HL-60/S4 treated with retinoic acid at 250 ng/mL for 4 days and 3 days (cell line): ENCODE measurements around the gene SFXN1.
"Not testable (repeated sequence)": the region's sequence is repeated elsewhere in the genome, so short reads cannot be mapped to it uniquely, and the experiment has no call there.

Experiments used
- in situ Hi-C: fragments of 300-500 bp; cut with MboI; formaldehyde crosslinking; loops from 2 replicates; pipeline ENCODE4 v1.7.0; 2022; ENCODE audit warnings: low sequenced_read_pairs

The SFXN1 gene

GRCh38 chr5:175493260-175493659, 14.9 kb downstream of the SFXN1 start:
- in situ Hi-C loops: no loop called here

- in situ Hi-C loops: no loop called here
Observed at GRCh38 chr5:175493726-175494125, 15.4 kb downstream of the SFXN1 start.

DNA sequence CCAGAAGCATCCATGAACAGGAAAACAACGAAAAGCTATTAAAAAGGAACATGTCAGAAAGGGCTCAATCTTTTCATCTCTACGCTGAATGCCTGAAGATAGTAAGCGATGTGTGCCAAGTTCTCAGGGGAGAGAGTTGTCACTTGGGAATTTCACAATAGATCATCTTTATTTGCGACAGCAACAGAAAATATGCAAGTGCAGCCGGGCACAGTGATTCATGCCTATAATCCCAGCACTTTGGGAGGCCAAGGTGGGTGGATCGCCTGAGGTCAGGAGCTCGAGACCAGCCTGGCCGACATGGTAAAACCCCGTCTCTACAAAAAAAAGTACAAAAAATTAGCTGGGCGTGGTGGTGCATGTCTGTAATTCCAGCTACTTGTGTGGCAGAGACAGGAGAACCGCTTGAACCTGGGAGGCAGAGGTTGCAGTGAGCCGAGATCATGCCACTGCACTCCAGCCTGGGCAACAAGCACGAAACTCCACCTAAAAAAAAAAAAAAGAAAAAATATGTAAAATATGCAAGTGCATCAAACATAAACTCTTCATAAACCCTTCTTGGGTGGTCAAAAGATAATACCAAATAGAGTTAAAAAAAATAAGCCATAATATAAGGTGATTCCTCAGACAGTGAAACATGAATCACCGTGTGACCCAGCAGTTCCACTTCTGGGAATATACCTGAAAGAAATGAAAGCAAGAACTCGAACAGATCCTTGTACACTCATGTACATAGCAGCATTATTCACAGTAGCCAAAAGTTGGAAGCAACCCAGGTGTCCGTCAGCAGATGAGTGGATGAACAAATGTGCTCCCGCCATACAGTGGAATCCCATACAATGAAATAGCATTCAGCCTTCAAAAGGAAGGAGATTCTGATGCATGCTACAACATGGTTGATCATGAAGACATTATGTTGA, 16.2 kb downstream of the SFXN1 start:
- in situ Hi-C loops: no loop called here

DNA sequence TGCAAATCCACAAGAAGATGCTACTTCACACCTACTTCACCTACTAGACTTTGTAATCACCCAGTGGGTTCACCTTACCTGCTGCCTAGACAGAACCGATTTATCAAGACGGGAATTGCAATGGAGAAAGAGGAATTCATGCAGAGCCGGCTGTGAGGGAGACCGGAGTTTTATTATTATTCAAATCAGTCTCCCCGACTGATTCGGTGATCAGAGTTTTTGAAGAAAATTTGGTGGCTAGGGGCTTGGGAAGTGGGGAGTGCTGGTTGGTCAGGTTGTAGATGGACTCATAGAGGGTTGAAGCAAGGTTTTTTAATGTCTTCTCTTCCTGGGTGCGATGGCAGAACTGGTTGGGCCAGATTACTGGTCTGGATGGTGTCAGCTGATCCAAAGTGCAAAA, 23.4 kb downstream of the SFXN1 start:
- in situ Hi-C loops: no loop called here

GRCh38 chr5:175507671-175508070, 29.3 kb downstream of the SFXN1 start:
- in situ Hi-C loops: not testable (repeated sequence)

DNA sequence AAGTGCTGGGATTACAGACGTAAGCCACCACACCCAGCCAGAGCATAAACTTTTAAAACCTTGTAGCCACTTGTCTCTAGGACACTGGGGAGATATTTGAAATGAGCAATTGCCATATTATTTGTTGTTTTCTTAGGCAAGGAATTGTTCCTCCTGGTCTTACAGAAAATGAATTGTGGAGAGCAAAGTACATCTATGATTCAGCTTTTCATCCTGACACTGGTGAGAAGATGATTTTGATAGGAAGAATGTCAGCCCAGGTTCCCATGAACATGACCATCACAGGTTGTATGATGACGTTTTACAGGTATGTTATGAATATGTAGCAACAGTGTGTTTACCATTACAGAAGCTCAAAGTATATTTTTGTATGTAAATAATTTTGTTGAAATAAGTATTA, 30.5 kb downstream of the SFXN1 start:
- in situ Hi-C loops: no loop called here

- in situ Hi-C loops: no loop called here
Observed at GRCh38 chr5:175513297-175513696, 34.9 kb downstream of the SFXN1 start.

DNA sequence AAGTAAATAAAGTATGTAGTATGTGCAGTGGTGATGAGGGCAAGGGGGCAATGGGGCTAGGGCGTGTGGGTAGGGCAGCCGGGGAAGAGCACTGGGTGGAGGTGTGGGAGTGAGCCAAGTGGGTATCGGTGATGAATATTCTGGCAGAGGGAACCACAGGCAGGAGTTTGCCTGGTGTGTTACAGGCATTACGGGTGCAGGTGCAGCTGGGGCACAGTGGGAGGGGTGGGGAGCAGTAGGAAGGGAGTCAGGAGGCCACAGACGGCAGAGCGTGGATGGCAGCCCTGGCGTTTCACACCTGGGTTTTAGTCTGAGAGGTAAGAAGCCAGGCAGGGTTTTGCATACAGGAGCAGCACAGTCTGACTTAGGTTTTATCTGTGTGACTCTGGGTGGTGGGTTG, 35.4 kb downstream of the SFXN1 start:
- in situ Hi-C loops: no loop called here

DNA sequence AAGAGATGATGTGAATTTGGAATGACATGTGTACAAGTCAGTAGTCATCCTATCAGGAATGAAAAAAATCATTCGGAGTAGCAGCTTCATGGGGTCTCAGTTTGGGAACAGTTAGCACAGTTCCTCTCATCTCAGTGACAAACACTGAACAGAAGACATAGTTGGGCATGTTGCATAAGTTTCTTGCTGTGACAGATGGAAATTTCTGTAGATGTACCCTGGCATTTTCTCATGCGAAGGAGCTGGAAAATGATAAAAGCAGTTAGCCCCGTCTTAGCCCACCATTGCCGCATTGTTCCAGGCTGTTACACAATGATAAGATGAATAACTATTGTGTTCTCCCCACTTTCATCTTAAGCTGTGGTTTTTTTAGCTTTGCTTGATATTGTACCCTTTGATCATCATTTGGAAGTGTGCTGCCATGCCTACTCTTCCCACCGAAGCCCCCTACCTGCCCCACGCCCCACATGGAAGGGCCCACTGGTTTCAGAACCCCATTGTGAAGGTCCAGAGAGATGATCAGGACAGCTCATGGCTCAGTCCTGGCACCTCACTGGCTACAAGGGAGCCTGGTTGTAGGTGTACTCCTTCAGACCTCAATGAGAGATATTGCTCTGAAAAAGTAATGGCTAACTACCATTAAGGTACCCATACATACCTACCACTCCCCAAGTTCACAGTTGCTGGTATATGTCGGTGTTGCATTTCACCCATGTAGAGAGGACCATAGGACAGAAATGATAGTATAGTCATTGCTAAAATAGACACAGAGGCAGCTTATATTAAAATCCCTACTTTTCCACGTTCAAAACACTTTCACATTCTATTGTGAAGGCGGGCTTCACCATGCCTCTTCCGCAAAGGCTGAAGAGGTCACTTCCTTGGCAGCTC, 38.8 kb downstream of the SFXN1 start:
- in situ Hi-C loops: no loop called here

DNA sequence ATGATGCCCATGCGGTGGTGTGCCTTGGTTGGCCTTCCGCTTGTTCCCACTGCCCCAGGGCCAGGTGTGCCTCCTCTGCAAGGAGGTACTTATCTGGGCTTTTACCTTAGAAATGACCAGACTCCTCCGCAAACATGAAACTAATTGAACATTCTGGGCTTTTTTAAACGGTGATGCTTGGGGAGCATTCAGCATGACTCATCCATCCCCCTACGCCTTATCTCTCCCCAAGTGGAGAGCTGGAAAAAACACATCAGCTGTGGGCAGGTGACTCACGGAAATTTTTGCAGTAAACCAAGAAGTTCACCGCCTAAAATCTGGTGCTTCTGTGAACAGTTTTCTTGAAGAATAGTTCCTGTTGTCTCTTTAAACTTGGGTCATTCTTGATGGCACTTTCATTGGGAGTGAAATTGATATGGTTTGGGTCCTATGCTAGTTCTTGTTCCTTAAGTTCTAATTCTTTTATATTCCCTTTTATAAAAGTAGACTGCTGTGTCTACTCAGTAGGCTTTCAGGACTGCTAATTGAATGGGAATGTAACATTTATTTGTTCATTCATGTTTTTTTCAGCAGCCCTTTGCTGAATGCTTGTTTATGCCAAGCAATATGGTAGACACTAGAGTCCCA, 39.6 kb downstream of the SFXN1 start:
- in situ Hi-C loops: no loop called here

DNA sequence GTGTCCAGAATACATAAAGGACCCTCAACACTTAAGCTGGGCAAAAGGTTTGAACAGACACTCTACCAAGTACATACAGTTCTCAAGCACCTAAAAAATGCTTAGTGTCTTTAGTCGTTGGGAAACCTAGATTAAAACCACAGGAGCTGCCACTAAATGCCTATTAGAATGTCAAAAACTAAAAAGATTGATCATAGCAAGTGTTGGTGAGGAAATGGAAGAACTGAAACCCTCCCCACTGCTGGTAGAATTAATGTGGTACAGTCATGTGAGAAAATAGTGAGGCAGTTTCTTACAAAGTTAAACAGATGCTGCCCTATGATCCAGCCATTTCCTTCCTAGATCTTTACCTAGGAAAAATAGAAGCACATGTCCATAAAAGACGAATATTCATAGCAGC, 40.6 kb downstream of the SFXN1 start:
- in situ Hi-C loops: no loop called here

DNA sequence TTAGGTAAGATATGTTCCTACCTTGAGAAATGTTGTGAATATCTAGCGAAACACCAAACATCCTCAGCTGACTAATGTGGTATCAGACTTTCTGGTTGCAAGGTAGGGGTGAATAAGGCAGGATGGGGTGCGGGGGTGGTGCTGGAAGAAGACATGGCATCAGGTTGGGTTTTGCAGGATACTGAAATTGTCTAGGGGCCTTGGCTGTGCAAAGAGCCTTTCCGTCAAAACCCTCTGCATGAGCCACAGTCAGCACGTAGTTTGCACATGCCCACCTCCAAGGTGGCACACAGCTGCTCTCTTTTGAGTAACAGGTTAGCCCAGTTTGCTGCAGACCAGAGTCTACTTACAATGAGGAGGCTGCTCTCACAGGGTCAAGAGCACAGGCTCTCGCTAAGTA, 42.0 kb downstream of the SFXN1 start:
- in situ Hi-C loops: no loop called here

DNA sequence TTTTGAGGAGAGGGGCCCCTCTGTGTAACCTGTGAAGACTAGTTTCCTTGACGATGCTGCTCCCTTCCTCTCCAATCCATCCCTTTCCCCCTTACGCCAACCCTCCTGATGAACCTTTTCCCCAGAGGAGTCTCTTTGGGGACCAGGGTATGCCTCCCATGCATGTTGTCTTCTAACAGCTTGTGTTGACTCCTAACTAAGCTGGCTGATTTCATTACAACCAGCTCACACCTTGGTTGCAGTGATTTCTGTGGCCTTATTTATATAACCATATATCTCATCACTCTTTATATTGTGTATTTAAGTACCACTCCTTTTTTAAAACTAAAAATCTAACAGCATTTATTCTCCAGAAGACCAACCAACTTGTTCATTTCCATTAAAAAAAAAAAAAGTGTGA, 42.5 kb downstream of the SFXN1 start:
- in situ Hi-C loops: no loop called here

DNA sequence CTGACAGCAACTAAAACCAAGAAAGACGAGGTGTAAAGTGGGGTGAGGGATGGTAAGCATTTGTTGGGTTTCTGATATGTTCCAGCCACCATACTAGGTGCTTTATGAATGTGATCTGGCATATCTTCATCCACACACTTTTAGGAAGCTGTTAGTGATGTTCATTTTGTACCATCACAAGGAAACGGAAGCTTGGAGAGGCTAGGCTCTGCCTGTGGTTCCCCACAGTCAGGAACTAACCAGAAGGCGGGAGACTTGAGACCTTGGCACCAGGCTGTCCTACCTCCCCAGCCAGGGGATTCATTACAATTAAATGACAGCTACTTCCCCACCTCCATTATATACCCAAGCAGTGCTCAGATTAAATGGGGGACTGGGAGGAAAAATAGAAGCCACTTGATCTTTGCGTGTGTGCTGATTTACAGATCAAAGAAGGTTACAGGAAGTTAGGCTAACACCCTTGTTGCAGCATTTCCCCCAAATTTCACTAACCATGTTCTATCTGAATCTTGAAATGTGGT, 43.0 kb downstream of the SFXN1 start:
- in situ Hi-C loops: no loop called here

DNA sequence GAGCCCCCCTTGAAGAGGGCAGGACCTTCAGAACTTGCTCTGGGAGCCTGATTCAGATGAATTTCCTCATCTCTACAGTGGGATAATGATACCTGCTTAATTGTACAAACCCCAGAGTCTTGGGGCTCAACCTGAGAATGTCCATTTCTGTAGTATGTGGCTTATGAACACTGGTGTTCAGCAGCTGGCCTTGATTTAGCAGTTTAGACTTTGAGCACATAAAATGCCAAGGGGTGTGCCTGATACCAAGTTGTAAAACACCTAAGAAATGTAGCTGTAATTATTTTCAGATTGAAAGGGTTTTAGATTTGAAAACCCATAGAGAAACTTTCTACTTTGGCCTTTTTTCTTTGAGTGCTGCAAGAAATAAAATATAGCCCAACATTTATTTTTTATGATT, 44.9 kb downstream of the SFXN1 start:
- in situ Hi-C loops: no loop called here

GRCh38 chr5:175524211-175524610, 45.9 kb downstream of the SFXN1 start:
- in situ Hi-C loops: no loop called here

DNA sequence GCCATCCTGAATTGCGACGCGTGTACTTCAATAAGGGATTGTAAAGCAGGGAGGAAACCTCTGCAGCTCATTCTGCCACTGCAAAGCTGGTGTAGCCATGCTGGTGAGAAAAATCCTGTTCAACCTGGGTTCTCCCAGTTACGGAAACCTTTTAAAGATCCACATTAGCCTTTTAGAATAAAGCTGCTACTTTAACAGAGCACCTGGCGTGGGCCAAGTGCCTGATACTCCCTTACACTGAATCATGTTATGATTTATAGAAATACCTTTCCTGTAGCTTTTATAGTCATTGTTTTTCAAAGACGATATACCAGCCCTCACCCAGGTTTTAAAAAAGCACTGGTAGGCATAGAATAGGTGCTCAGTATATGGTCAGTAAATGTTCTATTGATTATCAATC, 48.3 kb downstream of the SFXN1 start:
- in situ Hi-C loops: loop anchor here (25.0 kb wide), 1 partner anchor 361 kb away; no protein-coding TSS in a partner anchor

GRCh38 chr5:175531361-175531760, 53.0 kb downstream of the SFXN1 start:
- in situ Hi-C loops: loop anchor here (10.0 to 25.0 kb wide), 2 partner anchors 163 to 356 kb away; no protein-coding TSS in a partner anchor

DNA sequence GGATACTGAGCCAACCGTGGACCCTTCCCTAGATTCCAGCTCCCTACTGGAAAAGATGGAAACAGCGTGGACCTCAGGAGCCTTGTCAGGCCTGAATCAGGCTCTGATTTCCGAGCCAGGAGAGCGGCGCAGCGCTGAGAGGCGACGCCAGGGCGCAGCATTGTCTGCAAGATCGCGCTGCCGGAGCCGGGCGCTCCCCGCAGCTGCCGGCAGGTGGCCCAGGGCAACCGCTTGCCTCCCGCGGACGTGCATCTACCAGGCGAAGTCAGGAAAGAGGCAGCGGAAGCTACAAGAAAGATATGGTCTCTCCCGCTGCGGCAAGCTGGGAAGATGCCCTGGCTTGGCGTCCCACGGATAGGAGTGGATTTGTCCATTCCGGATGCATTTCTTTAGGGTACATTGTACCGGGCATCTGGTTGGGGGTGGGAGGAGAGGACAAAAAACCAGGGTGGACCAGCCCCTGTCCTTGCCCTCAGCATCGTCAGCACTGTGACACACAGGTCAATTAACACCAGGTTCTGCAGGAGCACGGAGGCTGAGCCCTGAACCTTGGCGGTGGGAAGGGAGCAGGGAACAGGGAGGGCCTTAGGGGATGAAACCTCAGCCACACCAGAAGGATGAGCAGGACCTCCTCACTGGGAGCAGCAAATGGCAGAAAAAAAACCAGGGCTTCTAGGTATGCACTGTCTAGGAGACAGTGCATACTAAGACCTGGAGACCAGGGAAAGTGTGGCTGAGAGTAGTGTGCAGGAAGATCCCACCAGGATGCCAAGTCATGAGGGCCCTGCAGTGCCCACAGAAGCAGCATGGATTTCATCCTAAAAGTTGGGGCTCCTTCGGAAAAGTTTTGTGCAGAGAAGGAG, 55.9 kb downstream of the SFXN1 start:
- in situ Hi-C loops: loop anchor here (10.0 to 25.0 kb wide), 2 partner anchors 160 to 353 kb away; no protein-coding TSS in a partner anchor

DNA sequence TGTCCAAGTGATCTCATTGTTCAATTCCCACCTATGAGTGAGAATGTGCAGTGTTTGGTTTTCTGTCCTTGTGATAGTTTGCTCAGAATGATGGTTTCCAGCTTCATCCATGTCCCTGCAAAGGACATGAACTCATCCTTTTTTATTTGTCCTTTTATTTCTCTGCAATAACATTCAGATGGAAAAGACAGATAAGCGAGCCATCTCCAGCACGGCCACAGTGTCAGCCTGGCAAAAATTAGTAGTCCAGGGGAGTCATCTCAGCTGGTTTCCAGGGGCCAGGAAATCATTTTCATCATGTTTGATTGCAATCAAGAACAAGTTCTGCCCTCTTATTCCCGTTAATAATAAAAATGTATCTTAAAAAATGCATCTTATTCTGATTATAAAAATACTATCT, 57.0 kb downstream of the SFXN1 start:
- in situ Hi-C loops: loop anchor here (10.0 to 25.0 kb wide), 2 partner anchors 159 to 352 kb away; no protein-coding TSS in a partner anchor
